ENCODE data around the gene CHMP6.

CHMP6 gene

DNA sequence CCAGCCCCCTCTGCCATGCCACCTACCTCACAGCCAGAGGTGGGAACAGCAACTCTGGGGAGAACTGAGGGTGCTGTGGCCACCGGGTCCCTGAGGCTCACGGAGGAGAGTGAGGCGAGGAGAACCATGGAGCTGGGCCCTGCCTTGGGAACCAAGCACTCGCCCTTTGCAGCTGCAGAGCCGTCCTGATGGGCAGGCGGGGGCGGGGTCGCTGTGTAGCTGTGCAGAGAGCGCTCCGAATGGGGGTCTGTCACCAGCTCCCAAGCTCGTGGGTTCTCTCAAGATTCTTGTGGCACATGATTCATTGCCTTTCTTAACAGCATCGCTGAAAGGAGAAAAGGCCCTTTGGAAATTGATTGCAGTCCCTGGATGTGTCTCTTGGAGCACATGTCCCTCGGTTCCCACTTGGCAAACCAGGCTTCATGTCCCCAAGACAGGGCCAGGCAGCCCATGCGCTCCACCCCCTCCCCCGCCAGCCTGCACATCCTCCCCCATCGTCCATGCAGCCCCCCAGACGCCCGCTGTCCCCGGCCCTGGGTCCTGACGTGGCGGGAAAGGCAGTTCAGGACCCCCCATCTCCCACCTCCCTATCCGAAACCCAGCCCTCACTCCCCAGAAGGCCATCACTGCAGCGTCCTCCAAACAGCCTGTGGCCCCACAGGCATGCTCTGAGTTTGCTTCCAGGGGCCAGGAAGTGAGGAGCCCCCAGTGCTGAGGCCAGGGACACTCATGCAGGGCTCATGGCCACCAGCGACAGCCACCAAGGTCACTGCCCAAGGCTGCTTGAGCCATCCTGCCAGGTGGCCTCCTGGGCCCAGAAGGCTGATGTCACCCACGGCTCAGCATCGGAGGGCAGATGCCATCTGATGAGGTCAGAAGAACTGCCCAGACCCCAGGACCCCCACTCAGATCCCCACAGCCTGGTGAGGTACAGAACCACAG lies 20.6 kb upstream of the CHMP6 start:
- no peak for DNase-seq (ENCODE audit: low spot score)

DNA sequence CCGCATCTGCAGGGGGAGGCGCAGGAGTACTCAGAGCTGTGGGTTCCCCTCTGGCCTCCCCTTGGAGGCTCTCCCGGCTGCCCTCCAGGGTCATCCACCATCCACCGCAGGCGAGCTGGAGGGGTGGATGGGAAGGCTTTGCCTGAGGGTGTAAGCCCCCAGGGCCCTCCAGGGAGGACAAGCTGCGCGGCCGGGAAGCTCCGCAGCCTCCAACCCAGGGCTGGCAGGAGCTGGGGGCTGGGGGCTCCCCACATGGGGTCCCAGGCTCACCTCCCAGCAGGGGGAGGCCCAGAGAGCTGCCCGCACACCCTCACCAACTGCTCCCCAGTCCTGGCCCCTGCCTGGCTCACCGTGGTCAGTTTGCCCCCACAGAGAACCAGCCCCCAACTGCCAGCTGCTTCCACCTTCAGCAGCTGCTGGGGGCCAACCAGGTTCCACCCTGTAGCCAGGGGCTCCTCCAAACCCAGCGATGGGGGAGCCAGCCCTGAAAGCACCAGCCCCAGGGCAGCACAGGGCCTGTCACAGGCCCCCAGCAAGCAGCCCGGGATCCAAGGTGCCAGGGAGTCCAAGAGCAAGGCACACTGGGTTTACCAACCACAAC lies 19.8 kb upstream of the CHMP6 start:
- DNase-seq (ENCODE audit: low spot score): no peak

DNA sequence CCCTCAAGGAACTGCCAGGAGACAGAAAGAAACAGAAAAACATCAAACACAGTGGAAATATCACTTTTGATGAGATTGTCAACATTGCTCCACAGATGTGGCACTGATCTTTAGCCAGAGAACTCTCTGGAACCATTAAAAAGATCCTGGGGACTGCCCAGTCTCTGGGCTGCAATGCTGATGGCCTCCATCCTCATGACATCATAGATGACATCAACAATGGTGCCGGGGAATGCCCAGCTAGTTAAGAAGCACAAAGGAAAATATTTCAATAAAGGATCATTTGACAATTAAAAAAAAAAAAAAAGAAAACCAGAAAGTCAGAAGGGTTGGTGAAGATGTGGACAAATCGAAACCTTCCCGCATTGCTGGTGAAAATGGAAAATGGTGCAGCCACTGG lies 14.9 kb upstream of the CHMP6 start:
- DNase-seq (ENCODE audit: low spot score): no peak

DNA sequence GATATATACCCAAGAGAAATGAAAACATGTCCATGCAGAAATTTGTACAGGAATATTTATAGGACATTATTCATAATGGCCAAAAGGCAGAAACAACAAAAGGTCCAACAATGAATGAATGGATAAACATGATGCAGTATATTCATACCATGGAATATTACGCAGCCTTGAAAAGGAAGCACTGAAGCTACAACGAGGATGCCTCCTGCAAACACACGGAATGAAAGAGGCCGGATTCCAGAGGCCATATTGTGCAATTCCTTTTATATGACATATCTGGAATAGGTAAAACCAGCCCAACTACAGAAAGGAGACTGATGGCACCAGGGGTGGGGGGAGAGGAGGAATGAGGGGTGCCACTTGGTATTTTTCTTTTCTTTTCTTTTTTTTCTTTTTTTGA lies 14.5 kb upstream of the CHMP6 start:
- no peak for DNase-seq (ENCODE audit: low spot score)

DNA sequence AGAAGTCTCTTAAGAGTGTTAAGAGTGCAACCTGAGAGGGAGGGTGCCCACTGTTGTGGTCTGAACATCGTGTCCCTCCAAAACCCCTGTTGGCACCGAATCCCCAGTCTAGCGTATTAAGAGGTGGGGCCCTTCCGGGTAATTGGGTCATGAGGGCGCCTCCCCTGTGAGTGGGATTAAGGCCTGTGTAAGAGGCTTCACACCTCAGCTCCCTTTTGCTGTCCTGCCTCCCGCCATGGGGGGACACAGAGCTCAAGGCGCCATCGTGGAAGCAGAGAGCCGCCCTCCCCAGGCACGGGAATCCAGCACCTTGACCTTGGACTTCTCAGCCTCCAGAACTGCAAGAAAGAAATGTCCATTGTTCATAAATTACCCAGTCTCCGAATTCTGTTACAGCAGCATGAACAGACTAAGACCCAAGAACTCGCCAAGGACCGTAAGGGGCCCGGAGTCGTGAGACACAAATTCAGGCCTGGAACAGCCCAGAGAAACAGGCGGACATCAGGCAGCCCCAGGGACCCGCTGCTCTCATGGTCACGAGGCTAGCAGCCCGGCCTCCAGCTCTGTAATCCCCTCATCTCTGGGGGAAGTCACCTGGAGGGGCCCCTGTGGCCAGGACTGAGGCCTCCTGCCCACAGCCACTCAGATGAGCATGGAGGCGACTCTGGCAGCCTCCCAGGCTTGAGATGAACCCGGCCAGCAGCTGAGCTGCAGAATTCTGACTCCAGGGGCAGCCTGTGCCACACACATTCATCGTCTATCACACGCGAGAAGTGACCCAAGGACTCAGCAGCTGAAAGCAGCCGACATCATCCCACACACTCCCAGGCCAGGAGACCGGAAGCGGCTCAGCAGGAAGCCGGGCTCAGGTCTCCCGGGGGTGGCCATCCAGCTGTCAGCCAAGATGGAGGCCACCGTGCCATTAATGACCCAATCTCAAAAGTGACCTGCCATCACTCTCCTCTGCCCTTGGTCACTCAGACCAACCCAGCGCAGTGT lies 12.8 kb upstream of the CHMP6 start:
- no peak for DNase-seq (ENCODE audit: low spot score)

DNA sequence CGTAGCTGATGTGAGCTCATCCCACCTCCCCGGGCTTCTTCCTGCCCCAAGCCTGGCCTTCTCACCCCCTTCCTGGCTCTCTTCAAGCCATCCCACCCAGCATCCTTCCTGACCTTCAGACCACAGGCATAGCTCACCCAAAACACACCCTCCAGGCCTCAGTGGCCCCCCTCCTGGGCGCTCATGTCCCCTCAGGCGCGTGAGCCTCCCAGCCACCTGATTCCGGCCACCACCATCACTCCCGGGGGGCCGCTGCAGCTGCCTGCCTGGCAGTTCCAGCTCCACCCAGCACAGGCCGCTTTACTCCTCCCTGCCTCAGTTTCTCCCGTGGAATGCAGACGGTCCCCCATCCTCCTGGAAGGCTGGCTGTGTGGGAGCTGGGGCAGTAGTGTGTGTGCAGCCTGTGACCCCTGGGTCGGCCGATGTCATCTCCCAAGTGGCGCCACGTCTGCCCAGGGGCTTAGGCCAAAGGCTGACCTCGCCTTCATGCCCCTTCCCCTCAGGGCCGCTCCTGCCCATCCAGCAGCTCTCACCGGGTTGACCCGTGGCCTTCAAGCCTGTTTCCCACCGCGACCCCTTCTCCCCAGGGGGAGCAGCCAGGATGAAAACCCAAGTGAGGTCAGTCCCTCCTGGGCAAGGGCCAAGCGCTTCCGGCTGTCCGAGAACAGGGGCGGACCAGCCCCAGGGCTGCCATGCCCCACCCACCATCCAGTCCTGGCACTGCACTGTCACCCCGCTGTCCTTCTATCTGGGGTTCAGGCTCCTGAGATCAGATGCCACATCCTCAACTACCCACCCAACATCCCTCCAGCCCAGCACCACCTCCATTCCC lies 11.9 kb upstream of the CHMP6 start:
- no peak for DNase-seq (ENCODE audit: low spot score)

DNA sequence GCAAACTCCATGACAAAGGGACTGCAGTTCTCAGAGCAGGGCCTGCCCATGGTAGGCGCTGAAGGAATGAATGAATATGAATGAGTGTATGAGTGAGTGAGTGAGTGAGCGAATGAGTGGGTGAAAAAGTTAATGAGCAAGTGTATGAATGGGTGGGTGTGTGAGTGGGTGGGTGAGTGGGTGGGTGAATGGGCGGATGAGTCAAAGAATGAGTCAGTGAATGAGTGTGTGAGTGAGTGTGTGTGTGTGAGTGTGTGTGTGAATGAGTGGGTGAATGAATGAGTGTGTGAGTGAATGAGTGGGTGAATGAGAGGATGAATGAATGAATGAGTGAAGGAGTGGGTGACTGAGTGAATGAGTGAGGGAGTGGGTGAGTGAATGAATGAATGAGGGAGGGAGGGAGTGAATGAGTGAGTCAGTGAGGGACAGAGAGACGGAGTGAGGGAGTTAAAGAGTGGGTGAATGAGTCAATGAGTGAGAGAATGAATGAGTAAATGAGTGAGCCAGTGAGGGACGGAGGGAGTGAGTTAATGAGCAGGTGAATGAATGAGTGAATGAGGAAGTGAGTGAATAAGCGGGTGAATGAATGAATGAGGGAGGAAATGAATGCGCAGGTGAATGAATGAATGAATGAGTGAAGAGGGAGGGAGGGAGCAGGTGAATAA lies 11.1 kb upstream of the CHMP6 start:
- no peak for DNase-seq (ENCODE audit: low spot score)

DNA sequence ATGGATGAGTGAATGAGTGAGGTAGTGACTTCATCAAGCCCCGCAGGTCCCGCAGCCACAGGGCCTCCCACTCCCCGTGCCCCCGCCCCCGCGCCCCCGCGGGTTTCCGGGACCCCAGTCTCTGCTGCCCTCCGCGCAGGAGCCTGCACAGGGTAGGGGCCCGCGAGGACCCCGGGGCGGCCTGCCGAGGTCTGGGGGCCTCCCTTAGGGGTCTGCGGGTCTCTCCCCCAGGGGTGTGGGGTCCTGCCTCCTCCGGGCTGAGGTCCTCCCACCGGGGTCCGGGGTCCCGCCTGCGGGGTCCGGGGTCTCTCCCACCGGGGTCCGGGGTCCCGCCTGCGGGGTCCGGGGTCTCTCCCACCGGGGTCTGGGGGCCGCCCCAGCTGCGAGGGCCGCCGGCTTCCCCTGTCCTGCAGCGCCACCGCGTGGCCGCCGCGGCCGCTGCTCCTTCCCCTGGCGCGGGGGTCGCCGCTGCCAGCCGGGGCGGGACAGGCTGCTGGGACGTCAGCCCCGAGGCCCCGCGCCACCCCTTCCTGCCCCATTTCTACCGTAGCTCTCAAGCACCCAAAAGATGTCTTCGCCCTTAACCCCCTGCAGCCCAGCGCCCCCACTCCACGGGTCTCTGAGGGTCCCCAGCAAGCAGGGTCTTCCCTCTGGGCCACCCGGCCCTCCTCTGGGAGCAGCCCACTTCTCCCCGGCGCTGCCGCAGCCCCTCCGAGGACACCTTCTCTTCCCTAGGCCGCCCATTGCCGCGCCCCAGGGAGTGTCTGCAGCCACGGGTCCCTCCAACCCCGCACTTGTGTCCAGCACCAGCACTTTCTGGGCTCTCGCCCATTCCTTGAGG lies 10.4 kb upstream of the CHMP6 start:
- DNase-seq (ENCODE audit: low spot score): no peak

DNA sequence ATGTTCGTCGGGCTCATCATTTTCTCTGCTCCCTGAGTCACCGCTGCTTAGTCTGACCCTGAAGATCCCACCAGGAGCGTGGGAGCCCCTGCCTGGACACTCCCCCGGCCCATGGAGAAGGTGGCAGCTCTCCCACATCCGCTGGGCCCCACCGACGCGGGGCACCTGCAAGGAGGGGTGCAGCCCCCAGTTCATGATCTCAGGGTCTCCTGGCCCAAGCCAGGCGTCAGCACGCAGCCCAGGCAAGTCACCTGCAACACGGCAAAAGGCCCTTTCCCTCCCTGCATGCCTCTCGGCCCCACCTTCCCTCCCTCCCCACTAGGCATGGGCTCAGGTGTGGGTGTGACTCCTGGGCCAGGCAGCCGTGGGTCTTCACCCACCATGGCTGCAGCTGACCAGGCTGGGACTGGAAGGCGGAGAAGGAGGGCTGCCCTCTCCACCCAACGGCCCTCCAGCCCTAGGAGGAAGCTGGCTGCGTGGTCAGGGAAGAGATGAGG lies 9.7 kb upstream of the CHMP6 start:
- no peak for DNase-seq (ENCODE audit: low spot score)

DNA sequence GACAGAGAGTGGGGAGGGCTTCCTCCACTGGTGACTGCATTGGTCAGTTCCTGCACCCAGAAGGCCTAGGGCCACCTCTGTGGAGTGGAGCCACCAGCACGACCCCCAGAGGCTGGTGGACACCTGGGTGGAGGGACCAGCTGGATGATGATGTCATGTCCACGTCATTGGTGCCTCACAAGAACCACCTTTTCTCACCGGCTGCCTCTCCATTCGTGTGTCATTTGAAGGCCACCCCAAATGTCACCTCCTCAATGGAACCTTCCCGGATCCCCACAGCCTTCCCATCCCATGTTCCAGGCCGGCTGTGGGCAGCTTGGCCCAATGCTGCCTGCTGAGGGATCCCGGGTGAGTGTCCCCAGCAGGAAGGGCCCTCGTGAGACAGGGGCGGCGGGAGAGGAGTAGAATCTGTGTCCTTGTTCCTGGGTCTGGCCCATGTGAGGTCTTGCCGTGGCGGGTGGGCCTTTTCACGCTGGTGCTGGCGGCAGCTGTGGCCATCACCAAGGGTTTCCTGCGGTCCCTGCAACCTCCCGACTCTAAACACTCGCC lies 9.1 kb upstream of the CHMP6 start:
- no peak for DNase-seq (ENCODE audit: low spot score)

DNA sequence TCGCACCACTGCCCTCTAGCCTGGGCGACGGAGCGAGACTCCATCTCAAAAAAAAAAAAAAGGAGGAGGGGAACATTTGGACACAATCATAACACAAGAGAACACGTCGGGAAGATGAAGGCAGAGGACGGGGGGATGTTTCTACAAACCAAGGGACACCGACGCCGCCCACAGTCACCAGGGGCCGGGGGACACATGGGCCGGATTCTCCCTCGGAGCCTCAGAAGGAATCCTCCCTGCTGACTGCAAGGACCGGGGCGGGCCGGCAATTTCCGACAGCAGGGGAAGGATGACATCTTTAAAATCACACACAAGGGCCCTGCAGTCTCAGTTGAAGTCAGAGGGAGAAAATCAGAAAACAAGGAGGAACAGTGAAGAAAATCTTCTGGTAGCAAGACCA lies 8.1 kb upstream of the CHMP6 start:
- no peak for DNase-seq (ENCODE audit: low spot score)

DNA sequence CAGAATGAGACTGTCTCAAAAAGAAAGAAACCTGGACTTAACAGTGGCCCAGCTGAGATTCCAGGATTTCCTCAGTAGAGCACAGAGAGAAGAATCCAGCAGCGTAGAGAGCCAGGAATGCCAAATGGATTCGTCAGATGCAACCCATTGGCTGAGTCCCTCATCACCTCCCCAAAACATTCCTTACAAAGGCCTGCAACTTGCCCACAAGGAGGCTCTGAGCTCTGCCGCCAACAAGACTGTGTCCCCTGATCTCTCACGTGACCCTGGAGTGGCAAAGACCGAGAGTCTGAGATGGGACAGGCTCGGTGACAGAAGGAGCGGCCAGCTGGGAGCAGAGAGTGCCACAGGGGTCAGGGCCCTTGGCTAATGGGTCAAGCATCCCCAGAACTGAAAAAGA lies 6.9 kb upstream of the CHMP6 start:
- DNase-seq (ENCODE audit: low spot score): no peak

DNA sequence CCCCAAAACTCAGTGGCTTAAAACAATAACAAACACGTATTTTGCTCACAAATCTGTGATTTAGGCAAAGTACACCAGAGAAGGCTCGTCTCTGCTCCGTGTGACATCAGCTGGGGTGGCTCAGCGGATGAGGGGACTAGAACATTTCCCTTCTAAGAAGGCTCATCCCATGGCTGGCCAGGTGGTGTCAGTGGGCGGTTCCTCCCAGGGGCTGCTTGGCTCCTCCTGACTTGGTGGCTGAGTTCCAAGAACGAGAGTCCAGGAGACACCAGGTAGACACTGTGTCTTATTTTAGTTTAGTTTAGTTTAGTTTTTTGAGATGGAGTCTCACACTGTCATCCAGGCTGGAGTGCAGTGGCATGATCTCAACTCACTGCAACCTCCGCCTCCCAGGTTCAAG lies 5.6 kb upstream of the CHMP6 start:
- DNase-seq (ENCODE audit: low spot score): no peak

DNA sequence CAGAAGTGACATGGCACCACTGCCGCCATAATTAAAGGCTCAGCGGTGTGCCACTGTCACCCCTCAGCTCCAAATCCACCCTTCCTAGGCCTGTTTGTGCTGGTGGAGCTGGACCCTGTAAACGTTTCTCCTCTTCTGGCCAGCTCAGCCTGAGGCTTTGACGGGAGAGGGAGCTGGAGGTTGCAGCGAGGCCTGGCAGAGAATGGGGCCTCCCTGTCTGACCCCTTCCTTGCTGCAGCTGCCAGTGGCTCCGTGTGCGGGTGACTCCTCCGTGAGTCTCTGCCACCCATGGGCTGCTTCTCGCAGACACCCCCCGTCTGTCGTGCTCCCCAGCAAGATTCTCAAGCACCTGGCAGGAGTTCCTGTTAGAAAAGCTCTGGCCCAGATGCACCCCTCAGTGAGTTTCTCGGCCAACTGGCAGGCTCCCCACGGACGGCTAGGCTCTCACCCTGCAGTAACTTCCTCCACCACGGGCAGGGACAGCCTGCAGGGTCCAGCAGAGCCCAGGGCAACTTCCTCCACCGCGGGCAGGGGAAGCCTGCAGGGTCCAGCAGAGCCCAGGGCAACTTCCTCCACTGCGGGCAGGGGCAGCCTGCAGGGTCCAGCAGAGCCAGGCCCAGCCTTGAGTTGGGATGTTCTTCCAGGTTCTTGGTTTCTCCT lies 4.7 kb upstream of the CHMP6 start:
- no peak for DNase-seq (ENCODE audit: low spot score)

DNA sequence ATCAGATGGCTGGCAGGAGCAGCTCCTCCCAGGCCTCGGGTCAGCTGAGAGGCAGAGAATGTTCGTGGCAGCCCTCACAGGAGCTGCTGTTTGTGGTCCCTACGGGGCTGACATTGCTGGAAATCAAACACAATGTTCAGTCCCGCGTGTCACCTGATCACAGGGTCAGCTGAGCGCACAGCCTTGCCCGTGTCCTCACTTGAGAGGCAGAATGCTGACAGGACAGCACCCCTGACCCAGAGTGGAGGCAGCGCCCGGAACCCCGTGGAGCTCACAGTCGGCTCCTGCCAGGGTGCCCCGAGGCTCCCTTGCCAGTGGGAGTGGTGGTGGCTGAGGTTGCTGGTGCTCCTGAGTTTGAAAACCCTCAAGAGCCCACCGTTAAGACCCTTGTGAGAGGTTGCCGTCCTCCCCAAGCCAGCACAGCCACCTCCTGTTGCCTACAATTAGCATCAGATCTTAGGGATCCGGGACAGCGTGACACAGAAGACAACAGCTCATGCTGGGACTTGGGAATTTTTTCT lies 3.6 kb upstream of the CHMP6 start:
- no peak for DNase-seq (ENCODE audit: low spot score)

DNA sequence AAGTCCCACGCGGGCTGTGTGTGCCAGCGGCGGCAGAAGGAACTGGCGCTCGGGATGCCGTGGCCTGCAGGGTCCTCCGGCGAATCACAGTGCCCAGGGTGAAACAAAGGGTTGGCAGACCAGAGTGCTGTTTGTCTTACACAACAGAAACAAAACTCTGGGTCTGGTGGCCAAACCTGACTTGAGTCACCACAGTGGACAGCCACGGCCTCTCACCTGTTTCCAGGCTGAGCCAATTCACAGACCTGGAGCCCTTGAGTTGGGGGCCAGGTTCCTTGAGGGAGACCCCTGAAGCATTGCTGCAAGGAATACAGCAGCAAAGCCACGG lies 2.1 kb upstream of the CHMP6 start:
- no peak for DNase-seq (ENCODE audit: low spot score)

DNA sequence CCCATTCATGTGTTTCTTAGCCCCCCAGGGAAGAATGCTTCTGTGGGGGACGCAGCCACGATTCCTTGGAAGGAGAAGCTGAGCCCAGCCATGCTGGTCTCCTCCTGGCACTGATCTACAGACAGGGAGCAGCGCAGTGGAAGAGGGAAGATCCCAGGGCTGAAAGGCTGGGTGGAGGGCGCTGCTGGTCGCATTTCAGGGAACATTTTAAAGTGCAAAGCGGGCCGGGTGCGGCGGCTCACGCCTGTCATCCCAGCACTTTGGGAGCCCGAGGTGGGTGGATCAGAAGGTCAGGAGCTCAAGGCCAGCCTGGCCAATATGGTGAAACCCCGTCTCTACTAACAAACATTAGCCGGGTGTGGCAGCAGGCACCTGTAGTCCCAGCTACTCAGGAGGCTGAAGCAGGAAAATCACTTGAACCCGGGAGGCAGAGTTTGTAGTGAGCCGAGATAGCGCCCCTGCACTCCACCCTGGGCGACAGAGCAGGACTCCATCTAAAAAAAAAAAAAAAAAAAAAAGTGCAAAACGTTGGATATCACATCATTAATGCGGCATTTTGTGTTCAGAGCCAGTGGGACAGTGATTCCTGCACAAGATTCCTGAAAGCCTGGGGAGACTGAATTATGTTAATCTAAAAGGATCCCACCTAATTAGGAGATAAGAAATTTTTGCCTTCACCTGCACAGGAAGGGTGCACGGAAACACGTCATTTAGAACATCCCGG lies 558 bp upstream of the CHMP6 start:
- DNase-seq (ENCODE audit: low spot score): no peak
